ENCODE data around the gene PI4KA. TPM values are rescaled to one million over a fixed set of nuclear protein-coding genes. Genes with fewer than 3 reads are reported as not detected.

PI4KA gene
- total and polyA plus RNA-seq, 4 donors = 19.4 to 47.5 (median 36.3) TPM

GRCh38 chr22:20745119-20745518 is 113.5 kb downstream of the PI4KA start:
- Histone ChIP-seq H3K36me3 (ENCODE audit: control insufficient read depth in 4 of 4, insufficient read depth in 3 of 4, low read depth in 1 of 4, low read length in 3 of 4) (peaks cover 13 to 60% (median 24%) of the 10 kb centered on the region in 4 donors), H3K4me1 (ENCODE audit: control insufficient read depth in 4 of 4, insufficient read depth in 4 of 4, low read length in 3 of 4) (no peaks in the 10 kb centered on the region), H3K27me3 (ENCODE audit: control insufficient read depth in 4 of 4, insufficient read depth in 4 of 4, low read length in 3 of 4) (no peaks in the 10 kb centered on the region), H3K27ac (ENCODE audit: low read depth in 1 of 2, low read length in 2 of 2) (no peak overlapping the region), H3K4me3 (ENCODE audit: low read depth in 1 of 3, low read length in 3 of 3) (no peak overlapping the region), H3K9me3 (ENCODE audit: control insufficient read depth in 4 of 4, low read length in 3 of 4) (no peaks in the 10 kb centered on the region), H3K9ac (ENCODE audit: low read depth in 1 of 2, low read length in 2 of 2) (no peak overlapping the region)
- no peak for DNase-seq (ENCODE audit: low spot score)
- WGBS = 89% methylated on average over 3 of the region's 3 CpGs
- no peak for TF ChIP-seq RAD21 (IDR thresholded peaks at IDR 0.05)
- no peak for TF ChIP-seq EGR1 (IDR thresholded peaks at IDR 0.05; ENCODE audit: low read depth in 2 of 2)
- no peak for TF ChIP-seq CTCF (IDR thresholded peaks at IDR 0.05; ENCODE audit: low read depth, low read length, missing input control)
- TF ChIP-seq JUND (IDR thresholded peaks at IDR 0.05) = no peak
- no peak for TF ChIP-seq ATF3 (IDR thresholded peaks at IDR 0.05)

GRCh38 chr22:20744456-20744855 is 114.2 kb downstream of the PI4KA start:
- no peak for TF ChIP-seq TAF1 (conservative IDR thresholded peaks at IDR 0.05)
- no peak for TF ChIP-seq CTCF (IDR thresholded peaks at IDR 0.05; ENCODE audit: low read depth, low read length, missing input control)
- TF ChIP-seq REST (IDR thresholded peaks at IDR 0.05) = no peak
- no peak for TF ChIP-seq ZBTB33 (IDR thresholded peaks at IDR 0.05)
- no peak for TF ChIP-seq SP1 (IDR thresholded peaks at IDR 0.05)
- TF ChIP-seq ATF3 (IDR thresholded peaks at IDR 0.05) = no peak
- TF ChIP-seq YY1 (IDR thresholded peaks at IDR 0.05) = no peak
- no peak for TF ChIP-seq RAD21 (IDR thresholded peaks at IDR 0.05)
- no peak for TF ChIP-seq FOXA2 (IDR thresholded peaks at IDR 0.05)
- no peaks in the 10 kb centered on the region for H3K9me3 ChIP-seq (ENCODE audit: control insufficient read depth in 4 of 4, low read length in 3 of 4)
- DNase-seq (ENCODE audit: low spot score) = no peak
- H3K4me1 ChIP-seq (ENCODE audit: control insufficient read depth in 4 of 4, insufficient read depth in 4 of 4, low read length in 3 of 4) = no peaks in the 10 kb centered on the region
- H3K9ac ChIP-seq (ENCODE audit: low read depth in 1 of 2, low read length in 2 of 2) = no peak overlapping the region
- H3K27ac ChIP-seq (ENCODE audit: low read depth in 1 of 2, low read length in 2 of 2) = no peak overlapping the region
- no peak overlapping the region for H3K4me3 ChIP-seq (ENCODE audit: low read depth in 1 of 3, low read length in 3 of 3)
- peaks cover 13 to 55% (median 22%) of the 10 kb centered on the region in 4 donors for H3K36me3 ChIP-seq (ENCODE audit: control insufficient read depth in 4 of 4, insufficient read depth in 3 of 4, low read depth in 1 of 4, low read length in 3 of 4)
- WGBS = 97% methylated on average over 15 of the region's 15 CpGs
- H3K27me3 ChIP-seq (ENCODE audit: control insufficient read depth in 4 of 4, insufficient read depth in 4 of 4, low read length in 3 of 4) = no peaks in the 10 kb centered on the region

Measured in liver (tissue), 9 donors.